Uterus (tissue), 4 donors: ENCODE data around the gene RSPH1. TPM values are rescaled to one million over a fixed set of nuclear protein-coding genes. Genes with fewer than 3 reads are reported as not detected.

Source experiments
- DNase-seq, 2 donors: peaks; one replicate each; pipeline ENCODE4 v3.0.0-alpha.2; 2019 to 2020
- H3K27ac ChIP-seq, 2 donors: fragments of 200-600 bp; sonication (generic); 1 replicate in 1 of 2; 2 replicates in 1 of 2; pipeline ENCODE4 v1.5.1; 2016 to 2018
- H3K27me3 ChIP-seq, 2 donors: fragments of 200-600 bp; sonication (generic); one replicate each; pipeline ENCODE4 v1.5.1; 2018 to 2019; ENCODE audit warnings: control low read depth in 1 of 2
- H3K36me3 ChIP-seq, 2 donors: fragments of 200-600 bp; sonication (generic); one replicate each; pipeline ENCODE4 v1.5.1; 2019; ENCODE audit warnings: control low read depth in 1 of 2
- H3K4me1 ChIP-seq, 2 donors: fragments of 200-600 bp; sonication (generic); one replicate each; pipeline ENCODE4 v1.5.1; 2018 to 2019; ENCODE audit warnings: control low read depth in 1 of 2
- H3K4me3 ChIP-seq, 2 donors: fragments of 200-600 bp; sonication (generic); 1 replicate in 1 of 2; 2 replicates in 1 of 2; pipeline ENCODE4 v1.5.1; 2018 to 2019; ENCODE audit warnings: mild to moderate bottlenecking in 1 of 2
- H3K9me3 ChIP-seq, 2 donors: fragments of 200-600 bp; sonication (generic); one replicate each; pipeline ENCODE4 v1.5.1; 2019; ENCODE audit warnings: control low read depth in 1 of 2
- POLR2A ChIP-seq, 2 donors: fragments of 450-650 bp; IDR thresholded peaks; one replicate each; pipeline ENCODE4 v1.6.1; 2016; ENCODE audit warnings: antibody characterized with exemption in 2 of 2, mild to moderate bottlenecking in 1 of 2, moderate library complexity in 1 of 2
- intact Hi-C: fragments of 100-400 bp; cut with DNase I; formaldehyde crosslinking; loops from one replicate; pipeline ENCODE4 v1.15.1; 2023; ENCODE audit warnings: low total_unique reads
- total RNA-seq, 4 donors: library from RNA; depleted of rRNA in 3 of 4; stranded (reverse); fragments of >200 nt in 3 of 4; gene quantifications; one replicate each; pipeline versions ENCODE4 v1.1.0 to v1.2.4, GENCODE V29; 2014 to 2023
- TF ChIP-seq, protein P1 (sequence below), 4 experiments: fragments of 200-600 bp in 2 of 4; fragments of 450-650 bp in 2 of 4; sonication (generic) in 2 of 4; IDR thresholded peaks; one replicate each; pipeline ENCODE4 v1.5.1; 2016 to 2019; ENCODE audit warnings: antibody characterized with exemption in 4 of 4, mild to moderate bottlenecking in 2 of 4, moderate library complexity in 1 of 4
- donor health status: DM: yes; HTN: yes; CAD: no.

Gene RSPH1
- total RNA-seq, 4 donors from 2014 or later = 1.7 to 3.4 TPM; not detected in 2

DNA sequence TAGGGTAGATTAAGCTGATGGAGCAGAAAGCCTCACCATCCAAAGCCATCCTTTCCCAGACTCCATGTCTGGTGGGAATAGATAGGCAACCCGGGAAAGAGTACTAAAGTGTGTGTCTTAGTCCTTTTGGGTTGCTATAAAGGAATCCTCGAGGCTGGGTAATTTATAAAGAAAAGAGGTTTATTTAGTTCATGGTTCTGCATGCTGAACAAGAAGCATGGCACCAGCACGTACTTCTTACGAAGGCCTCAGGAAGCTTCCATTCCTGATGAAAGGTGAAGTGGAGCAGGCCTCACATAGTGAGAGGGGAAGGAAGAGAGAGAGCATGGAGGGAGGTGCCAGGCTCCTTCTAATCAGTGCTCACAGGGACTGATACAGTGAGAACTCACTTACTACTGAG lies 11.4 kb upstream of the RSPH1 start:
- Histone ChIP-seq H3K27ac (no peak overlapping the region), H3K36me3 (no peaks in the 10 kb centered on the region), H3K27me3 (no peaks in the 10 kb centered on the region), H3K4me3 (no peak overlapping the region), H3K9me3 (no peaks in the 10 kb centered on the region), H3K4me1 (no peaks in the 10 kb centered on the region)
- DNase-seq = no peak
- no peak for TF ChIP-seq POLR2A (IDR thresholded peaks at IDR 0.05)
- TF ChIP-seq, protein P1, sequence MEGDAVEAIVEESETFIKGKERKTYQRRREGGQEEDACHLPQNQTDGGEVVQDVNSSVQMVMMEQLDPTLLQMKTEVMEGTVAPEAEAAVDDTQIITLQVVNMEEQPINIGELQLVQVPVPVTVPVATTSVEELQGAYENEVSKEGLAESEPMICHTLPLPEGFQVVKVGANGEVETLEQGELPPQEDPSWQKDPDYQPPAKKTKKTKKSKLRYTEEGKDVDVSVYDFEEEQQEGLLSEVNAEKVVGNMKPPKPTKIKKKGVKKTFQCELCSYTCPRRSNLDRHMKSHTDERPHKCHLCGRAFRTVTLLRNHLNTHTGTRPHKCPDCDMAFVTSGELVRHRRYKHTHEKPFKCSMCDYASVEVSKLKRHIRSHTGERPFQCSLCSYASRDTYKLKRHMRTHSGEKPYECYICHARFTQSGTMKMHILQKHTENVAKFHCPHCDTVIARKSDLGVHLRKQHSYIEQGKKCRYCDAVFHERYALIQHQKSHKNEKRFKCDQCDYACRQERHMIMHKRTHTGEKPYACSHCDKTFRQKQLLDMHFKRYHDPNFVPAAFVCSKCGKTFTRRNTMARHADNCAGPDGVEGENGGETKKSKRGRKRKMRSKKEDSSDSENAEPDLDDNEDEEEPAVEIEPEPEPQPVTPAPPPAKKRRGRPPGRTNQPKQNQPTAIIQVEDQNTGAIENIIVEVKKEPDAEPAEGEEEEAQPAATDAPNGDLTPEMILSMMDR (IDR thresholded peaks at IDR 0.05) = no peak
- intact Hi-C loops = no loop called here

DNA sequence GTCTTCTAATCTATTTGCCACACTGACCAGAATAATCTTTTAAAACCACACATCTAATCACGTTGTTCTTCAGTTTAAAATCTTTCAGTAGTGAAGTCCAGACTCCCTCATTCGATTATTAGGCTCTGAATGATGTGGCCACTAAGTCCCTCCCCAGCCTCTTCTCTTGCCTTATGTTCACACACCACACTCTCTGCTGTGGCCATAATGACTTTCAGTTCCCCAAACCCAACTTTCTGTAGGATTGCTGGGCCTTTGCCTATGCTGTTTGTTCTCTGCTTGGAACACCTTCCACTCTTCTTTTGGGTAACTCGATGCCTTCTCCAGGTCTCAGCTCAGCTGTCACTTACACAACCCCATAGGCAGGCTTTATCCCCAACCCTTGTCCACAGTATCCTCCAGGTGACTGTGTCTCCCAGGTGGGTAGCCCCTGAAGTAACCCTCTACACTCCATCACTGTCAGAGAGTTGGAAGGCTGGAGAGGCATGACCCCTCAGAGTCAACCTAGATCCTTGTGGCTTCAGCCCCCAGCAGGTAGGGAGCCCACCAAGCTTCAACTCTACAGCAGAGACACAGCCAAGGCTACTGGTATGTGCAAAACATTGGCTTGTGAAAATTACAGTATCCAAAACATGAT lies 9.2 kb upstream of the RSPH1 start:
- Histone ChIP-seq H3K27ac (no peak overlapping the region), H3K4me3 (no peak overlapping the region), H3K27me3 (no peaks in the 10 kb centered on the region), H3K9me3 (no peaks in the 10 kb centered on the region), H3K4me1 (no peaks in the 10 kb centered on the region), H3K36me3 (no peaks in the 10 kb centered on the region)
- intact Hi-C loops = no loop called here
- TF ChIP-seq, protein P1 (IDR thresholded peaks at IDR 0.05) = no peak
- TF ChIP-seq POLR2A (IDR thresholded peaks at IDR 0.05) = no peak
- DNase-seq = no peak

DNA sequence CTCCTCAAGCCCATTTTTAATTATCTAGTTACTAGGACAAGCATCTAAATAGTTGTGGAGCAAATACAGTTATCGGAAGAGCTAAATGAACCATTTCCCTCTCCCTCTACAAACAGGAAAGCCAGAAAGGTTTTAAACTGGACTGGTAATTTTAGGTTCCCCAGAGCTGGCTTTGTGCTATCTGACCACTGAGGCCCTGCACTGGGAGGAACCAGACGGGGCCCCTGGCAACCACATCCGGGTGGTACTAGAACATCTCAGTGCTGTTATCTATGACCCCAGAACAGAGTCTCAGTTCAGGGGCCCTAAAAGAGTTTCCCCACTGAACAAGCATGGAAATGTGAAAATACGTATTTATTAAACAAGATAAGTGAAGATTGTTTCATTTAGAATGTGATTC lies 7.7 kb upstream of the RSPH1 start:
- intact Hi-C loops = no loop called here
- Histone ChIP-seq H3K4me1 (no peaks in the 10 kb centered on the region), H3K27ac (no peak overlapping the region), H3K9me3 (no peaks in the 10 kb centered on the region), H3K36me3 (no peaks in the 10 kb centered on the region), H3K27me3 (no peaks in the 10 kb centered on the region), H3K4me3 (no peak overlapping the region)
- no peak for DNase-seq
- no peak for TF ChIP-seq POLR2A (IDR thresholded peaks at IDR 0.05)
- TF ChIP-seq, protein P1 (IDR thresholded peaks at IDR 0.05) = no peak

DNA sequence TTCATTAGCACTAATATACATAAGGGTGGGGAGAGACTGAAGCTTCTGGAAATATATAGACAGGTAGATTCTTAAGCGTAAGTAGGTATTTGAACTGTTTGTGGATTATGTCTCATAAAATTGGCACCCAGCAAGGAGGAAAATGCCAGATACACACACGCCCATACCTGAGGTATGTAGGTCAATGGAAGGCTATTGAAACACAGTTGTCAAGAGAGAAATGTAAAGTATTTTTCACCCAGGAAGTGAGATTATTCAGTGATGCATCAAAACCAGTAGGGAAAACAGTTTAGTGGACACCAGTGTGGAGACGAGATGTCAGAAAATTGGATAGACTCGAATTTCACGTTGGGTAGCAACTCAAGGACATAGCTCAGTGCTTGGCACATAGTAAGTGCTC lies 4.7 kb upstream of the RSPH1 start:
- Histone ChIP-seq H3K9me3 (no peaks in the 10 kb centered on the region), H3K4me1 (no peaks in the 10 kb centered on the region), H3K27ac (no peak overlapping the region), H3K36me3 (no peaks in the 10 kb centered on the region), H3K4me3 (no peak overlapping the region), H3K27me3 (no peaks in the 10 kb centered on the region)
- TF ChIP-seq POLR2A (IDR thresholded peaks at IDR 0.05) = no peak
- TF ChIP-seq, protein P1 (IDR thresholded peaks at IDR 0.05) = no peak
- intact Hi-C loops = no loop called here
- no peak for DNase-seq

DNA sequence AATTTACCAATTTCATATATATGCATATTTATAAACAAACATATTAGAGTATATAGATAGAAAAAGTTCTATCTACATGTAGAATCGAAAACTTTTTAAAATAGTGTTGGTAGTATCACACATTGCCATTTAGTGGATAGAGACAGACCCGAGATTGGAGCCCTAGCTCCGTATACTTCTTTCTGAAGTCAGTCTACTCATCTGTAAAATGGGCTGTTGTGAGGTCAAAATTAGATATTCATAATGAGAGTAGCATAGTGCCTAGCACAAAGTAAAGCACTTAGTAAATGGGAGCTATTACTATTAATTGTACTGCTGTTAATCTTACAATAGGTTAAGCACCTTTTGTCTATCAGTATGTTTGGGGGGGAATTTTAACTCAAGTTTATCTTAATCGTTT lies 4.2 kb upstream of the RSPH1 start:
- Histone ChIP-seq H3K4me1 (no peaks in the 10 kb centered on the region), H3K4me3 (no peak overlapping the region), H3K36me3 (no peaks in the 10 kb centered on the region), H3K9me3 (no peaks in the 10 kb centered on the region), H3K27ac (no peak overlapping the region), H3K27me3 (no peaks in the 10 kb centered on the region)
- no peak for DNase-seq
- TF ChIP-seq POLR2A (IDR thresholded peaks at IDR 0.05) = no peak
- TF ChIP-seq, protein P1 (IDR thresholded peaks at IDR 0.05) = no peak
- intact Hi-C loops = no loop called here
